Tibial artery (tissue), 4 donors: ENCODE results near the gene CHD6.

ENCODE experiments used
- DNase-seq, 2 donors: peaks; one replicate each; pipeline ENCODE4 v3.0.0-alpha.2; 2019
- H3K27ac ChIP-seq, 2 donors: fragments of 200-600 bp; sonication (generic) in 1 of 2; 1 replicate in 1 of 2; 2 replicates in 1 of 2; pipeline ENCODE4 v1.5.1; 2018 to 2019; ENCODE audit warnings: mild to moderate bottlenecking in 1 of 2
- H3K27me3 ChIP-seq, 2 donors: fragments of 200-600 bp; sonication (generic) in 1 of 2; one replicate each; pipeline versions ENCODE4 v1.5.1 to v1.6.0; 2016 to 2019
- H3K36me3 ChIP-seq, 3 donors: fragments of 200-600 bp; sonication (generic) in 2 of 3; one replicate each; pipeline ENCODE4 v1.5.1; 2016 to 2019; ENCODE audit warnings: mild to moderate bottlenecking in 2 of 3
- H3K4me1 ChIP-seq, 4 donors: fragments of 200-600 bp; sonication (generic) in 2 of 4; 1 replicate in 3 of 4; 2 replicates in 1 of 4; pipeline ENCODE4 v1.5.1; 2016 to 2019
- H3K4me3 ChIP-seq, 2 donors: fragments of 200-600 bp; sonication (generic) in 1 of 2; 1 replicate in 1 of 2; 2 replicates in 1 of 2; pipeline ENCODE4 v1.5.1; 2018 to 2019; ENCODE audit warnings: mild to moderate bottlenecking in 2 of 2
- H3K9me3 ChIP-seq, 3 donors: fragments of 200-600 bp; sonication (generic) in 1 of 3; one replicate each; pipeline ENCODE4 v1.5.1; 2016 to 2019
- intact Hi-C: fragments of 100-400 bp; cut with DNase I; formaldehyde crosslinking; loops from one replicate; pipeline ENCODE4 v1.15.0; 2023; ENCODE audit warnings: low total_unique reads
- TF ChIP-seq, protein P1 (sequence below), 2 experiments: fragments of 200-600 bp in 1 of 2; fragments of 450-650 bp in 1 of 2; IDR thresholded peaks; one replicate each; pipeline ENCODE4 v1.5.1; 2017 to 2019; ENCODE audit warnings: antibody characterized with exemption in 2 of 2, mild to moderate bottlenecking in 1 of 2, moderate library complexity in 1 of 2

The CHD6 gene

DNA sequence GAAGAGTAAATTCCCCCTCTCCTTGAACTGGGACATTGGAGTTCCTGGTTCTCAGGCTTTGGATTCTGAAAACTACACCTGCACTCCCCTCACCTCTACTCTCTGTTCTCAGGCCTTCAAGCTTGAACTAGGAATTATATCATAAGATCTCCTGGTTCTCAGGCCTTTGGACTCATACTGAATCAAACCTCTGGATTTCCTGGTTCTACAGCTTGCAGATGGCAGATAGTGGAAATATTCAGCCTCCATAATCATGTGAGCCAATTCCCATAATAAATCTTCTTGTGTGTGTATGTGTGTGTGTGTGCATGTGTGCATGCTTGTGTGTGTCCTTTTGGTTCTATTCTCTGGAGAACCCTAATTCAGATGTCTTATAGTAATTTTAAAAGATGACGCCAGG, 12.7 kb upstream of the CHD6 start:
- Histone ChIP-seq H3K27ac (peak overlapping the region in 1 of 2 donors; percentile 50), H3K4me1 (peaks cover 0 to 17% (median 2%) of the 10 kb centered on the region in 4 donors), H3K27me3 (no peaks in the 10 kb centered on the region), H3K36me3 (no peaks in the 10 kb centered on the region), H3K9me3 (no peaks in the 10 kb centered on the region), H3K4me3 (no peak overlapping the region)
- TF ChIP-seq, protein P1, sequence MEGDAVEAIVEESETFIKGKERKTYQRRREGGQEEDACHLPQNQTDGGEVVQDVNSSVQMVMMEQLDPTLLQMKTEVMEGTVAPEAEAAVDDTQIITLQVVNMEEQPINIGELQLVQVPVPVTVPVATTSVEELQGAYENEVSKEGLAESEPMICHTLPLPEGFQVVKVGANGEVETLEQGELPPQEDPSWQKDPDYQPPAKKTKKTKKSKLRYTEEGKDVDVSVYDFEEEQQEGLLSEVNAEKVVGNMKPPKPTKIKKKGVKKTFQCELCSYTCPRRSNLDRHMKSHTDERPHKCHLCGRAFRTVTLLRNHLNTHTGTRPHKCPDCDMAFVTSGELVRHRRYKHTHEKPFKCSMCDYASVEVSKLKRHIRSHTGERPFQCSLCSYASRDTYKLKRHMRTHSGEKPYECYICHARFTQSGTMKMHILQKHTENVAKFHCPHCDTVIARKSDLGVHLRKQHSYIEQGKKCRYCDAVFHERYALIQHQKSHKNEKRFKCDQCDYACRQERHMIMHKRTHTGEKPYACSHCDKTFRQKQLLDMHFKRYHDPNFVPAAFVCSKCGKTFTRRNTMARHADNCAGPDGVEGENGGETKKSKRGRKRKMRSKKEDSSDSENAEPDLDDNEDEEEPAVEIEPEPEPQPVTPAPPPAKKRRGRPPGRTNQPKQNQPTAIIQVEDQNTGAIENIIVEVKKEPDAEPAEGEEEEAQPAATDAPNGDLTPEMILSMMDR (IDR thresholded peaks at IDR 0.05) = no peak
- no peak for DNase-seq
- intact Hi-C loops = no loop called here

DNA sequence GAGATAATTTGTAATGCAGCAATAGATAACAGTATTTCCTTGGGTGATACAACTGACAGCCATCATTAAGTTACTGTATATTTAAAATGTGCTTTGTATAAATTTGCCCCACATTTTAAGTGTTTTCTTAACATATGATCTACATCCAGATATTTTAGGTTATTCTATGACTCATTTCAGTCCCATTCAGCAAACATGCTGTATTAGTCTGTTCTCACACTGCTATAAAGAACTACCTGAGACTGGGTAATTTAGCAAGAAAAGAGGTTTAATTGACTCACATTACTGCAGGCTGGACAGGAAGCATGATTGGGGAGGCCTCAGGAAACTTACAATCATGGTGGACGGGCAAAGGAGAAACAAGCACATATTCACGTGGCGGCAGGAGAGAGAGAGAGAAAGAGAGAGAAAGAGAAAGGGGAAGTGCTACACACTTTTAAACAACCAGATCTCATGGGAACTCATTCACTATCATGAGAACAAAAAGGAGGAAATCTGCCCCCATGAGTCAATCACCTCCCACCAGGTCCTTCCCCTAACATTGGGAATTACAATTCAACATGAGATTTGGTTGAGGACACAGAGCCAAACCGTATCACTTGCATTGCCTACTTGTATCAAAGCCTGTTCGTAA, 9.6 kb upstream of the CHD6 start:
- Histone ChIP-seq H3K27ac (no peak overlapping the region), H3K27me3 (no peaks in the 10 kb centered on the region), H3K36me3 (no peaks in the 10 kb centered on the region), H3K4me3 (no peak overlapping the region), H3K9me3 (no peaks in the 10 kb centered on the region), H3K4me1 (peaks cover 0 to 17% (median 2%) of the 10 kb centered on the region in 4 donors)
- intact Hi-C loops = no loop called here
- TF ChIP-seq, protein P1 (IDR thresholded peaks at IDR 0.05) = no peak
- DNase-seq = no peak

DNA sequence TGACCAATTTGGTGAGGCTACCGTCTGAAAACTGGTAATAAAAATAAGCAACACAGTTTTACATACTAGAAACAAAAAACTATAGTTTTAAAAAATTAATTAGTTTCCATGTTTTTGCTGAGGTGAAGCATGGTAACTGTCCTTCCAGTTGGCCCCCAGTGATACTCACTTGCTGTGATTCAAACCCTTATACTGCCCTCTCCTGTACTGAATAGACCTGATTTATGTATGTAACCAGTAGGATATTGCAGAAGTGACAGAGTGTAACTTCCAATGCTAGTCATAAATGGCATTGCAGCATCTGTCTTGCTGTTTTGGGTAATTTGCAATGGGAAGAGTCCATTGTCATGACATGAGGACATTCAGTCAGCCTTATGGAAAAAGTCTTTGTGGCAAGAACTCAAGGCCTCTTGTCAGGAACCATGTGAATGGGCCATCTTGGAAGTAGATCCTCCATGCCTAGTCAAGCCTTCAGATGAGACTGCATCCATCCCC, 8.9 kb upstream of the CHD6 start:
- no peak overlapping the region for H3K27ac ChIP-seq
- intact Hi-C loops = no loop called here
- no peaks in the 10 kb centered on the region for H3K36me3 ChIP-seq
- TF ChIP-seq, protein P1 (IDR thresholded peaks at IDR 0.05) = no peak
- DNase-seq = no peak
- H3K4me1 ChIP-seq = peaks cover 0 to 13% (median 1%) of the 10 kb centered on the region in 4 donors
- H3K27me3 ChIP-seq = no peaks in the 10 kb centered on the region
- H3K4me3 ChIP-seq = no peak overlapping the region
- H3K9me3 ChIP-seq = no peaks in the 10 kb centered on the region

DNA sequence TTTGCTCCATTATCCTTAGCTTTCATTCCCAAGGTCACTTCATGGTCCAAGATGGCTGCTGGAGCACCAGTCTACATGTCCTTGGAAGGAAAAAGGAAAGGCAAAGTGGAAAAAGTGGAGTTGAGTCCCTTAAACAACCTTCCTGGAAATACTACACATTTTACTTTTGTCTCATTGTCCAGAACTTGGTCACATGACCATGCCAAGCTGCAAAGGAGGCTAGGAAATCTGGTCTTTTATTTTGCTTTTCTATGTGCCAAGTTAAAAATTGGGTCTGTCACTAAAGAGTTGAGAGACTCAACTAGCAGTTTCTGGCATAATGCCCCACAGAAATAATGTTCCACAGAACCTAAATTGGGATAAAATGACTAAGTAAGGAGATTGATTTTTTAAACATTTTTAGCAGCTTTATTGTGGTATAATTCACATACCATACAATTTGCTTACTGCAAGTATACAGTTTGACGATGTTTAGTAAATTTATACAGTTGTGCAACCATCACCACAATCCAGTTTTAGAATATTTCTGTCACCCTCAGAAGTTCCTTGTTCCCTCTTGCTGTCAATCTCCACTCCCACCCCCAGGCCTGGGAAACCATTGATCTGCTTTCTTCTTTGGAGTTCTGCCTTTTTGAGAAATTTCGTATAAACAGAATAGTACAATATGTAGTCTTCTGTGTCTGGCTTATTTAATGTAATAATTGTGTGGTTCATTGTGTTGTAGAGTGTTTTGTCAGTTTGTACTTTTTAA, 5.6 kb upstream of the CHD6 start:
- Histone ChIP-seq H3K36me3 (no peaks in the 10 kb centered on the region), H3K27me3 (no peaks in the 10 kb centered on the region), H3K27ac (no peak overlapping the region), H3K4me1 (peaks cover 0 to 7% (median 3%) of the 10 kb centered on the region in 4 donors), H3K9me3 (no peaks in the 10 kb centered on the region), H3K4me3 (no peak overlapping the region)
- TF ChIP-seq, protein P1 (IDR thresholded peaks at IDR 0.05) = no peak
- intact Hi-C loops = no loop called here
- no peak for DNase-seq

DNA sequence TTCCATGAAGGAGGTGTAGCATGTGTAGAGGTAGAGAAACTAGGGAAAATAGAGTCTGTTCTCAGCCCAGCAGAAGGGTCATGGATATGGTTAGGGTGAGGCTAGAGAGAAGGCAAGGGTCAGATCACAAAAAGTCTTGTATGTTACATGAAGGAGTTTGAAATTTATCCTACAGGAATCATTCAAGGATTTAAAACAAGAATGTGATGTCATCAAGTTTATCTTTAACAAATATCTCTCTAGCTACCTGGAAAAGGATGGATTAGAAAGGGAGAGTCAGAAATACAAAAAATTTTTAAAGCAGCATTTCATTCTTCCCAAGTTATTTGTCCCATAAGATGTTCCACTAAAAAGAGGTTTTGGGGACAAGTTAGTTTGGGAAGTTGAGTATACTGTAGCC, 4.4 kb upstream of the CHD6 start:
- DNase-seq = no peak
- no peaks in the 10 kb centered on the region for H3K9me3 ChIP-seq
- H3K4me3 ChIP-seq = no peak overlapping the region
- no peaks in the 10 kb centered on the region for H3K36me3 ChIP-seq
- H3K4me1 ChIP-seq = peaks cover 0 to 8% (median 3%) of the 10 kb centered on the region in 4 donors
- no peaks in the 10 kb centered on the region for H3K27me3 ChIP-seq
- TF ChIP-seq, protein P1 (IDR thresholded peaks at IDR 0.05) = no peak
- intact Hi-C loops = no loop called here
- no peak overlapping the region for H3K27ac ChIP-seq
